Epithelial cell of alveolus of lung (primary cell): Measurements from ENCODE around the gene OSCAR. TPM values are rescaled to one million over a fixed set of nuclear protein-coding genes. Genes with fewer than 3 reads are reported as not detected.

Source experiments
- total RNA-seq: library from RNA; depleted of rRNA; stranded (reverse); fragments of >200 nt; gene quantifications from 2 replicates; pipeline ENCODE4 v1.2.1, GENCODE V29; 2015

The OSCAR gene, protein sequence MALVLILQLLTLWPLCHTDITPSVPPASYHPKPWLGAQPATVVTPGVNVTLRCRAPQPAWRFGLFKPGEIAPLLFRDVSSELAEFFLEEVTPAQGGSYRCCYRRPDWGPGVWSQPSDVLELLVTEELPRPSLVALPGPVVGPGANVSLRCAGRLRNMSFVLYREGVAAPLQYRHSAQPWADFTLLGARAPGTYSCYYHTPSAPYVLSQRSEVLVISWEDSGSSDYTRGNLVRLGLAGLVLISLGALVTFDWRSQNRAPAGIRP
- 1.0 TPM in 1 of 2 replicates, not detected in the other for total RNA-seq

DNA sequence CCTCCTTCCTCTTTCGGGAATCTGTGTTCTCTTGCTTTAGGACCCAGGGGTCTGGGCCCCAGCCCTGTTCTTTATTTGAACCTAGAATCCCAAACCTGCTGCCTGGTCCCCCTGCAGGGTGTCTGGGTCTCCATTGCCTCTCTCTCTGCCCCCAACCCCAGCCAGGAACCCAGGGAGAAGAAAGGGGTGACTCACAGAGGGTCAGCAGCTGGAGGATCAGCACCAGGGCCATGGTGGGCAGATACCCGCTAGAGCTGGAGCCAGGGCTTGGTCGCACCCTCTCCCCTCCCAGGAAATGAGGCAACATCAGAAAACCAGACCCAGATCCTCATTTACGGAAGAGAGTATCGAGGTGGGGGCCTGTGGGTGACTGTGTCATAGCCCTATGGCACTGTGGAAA is at the start of gene OSCAR:
Gene OSCAR, minus strand, starts transcription at position 243 of the 400 bp plus-strand sequence. Its CDS starts 11 bp downstream, at position 232.

DNA sequence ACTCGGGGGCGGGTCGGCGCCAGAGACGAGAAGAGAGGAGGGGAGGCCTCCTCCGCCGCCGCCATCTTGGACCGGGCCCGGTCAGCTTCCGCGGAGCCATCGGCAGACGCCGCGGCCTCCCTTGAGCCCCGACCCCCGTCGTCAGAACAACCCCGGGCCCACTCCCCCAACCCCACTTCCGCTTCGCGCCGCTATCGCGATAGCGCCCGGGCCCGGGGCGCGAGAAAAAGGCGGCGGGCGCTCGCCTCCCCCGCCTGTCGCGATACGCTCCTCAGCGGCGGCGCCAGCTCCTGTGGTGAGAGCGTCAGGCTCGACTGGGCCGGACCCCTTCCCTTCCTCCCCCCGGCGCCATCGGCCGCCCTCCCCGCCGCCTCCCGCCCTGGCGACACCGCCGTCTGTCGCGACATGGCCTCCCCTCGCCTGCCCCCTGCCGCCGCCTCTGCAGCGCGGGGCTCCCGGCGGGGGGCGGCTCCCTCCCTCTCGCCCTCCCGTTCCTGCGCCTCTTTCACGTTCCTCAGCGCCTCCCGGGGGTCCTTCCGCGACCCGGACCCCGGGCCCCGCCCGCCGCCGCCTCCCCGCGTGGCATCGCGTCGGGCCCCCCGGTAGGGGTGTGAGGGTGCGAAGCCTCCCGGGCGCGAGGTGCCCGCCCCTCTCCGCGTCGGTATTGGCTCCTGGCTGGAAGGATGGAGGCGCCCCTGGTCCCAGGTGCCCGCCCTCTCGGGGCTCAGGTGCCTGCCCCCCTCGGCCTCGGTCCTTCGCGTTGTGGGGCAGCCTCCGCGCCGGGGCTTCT is 37.3 kb upstream of the OSCAR start, which contains the start of gene CNOT3:
Gene CNOT3, plus strand, starts transcription at position 64 of the 790 bp plus-strand sequence. CDS start 5,217 bp downstream, outside the sequence.

GRCh38 chr19:54115109-54116063 is 14.8 kb upstream of the OSCAR start, which contains the start of the genes PRPF31 and TFPT:
Gene PRPF31, plus strand, starts transcription at chr19:54115754. Its CDS starts 2,525 bp downstream, at chr19:54118279.
Gene TFPT, minus strand, starts transcription at chr19:54115657. Its CDS starts 388 bp downstream, at chr19:54115269.

GRCh38 chr19:54102421-54103169 is 2.0 kb upstream of the OSCAR start, which contains the start of gene NDUFA3:
Gene NDUFA3, plus strand, starts transcription at chr19:54102855. Its CDS starts 24 bp downstream, at chr19:54102879.

DNA sequence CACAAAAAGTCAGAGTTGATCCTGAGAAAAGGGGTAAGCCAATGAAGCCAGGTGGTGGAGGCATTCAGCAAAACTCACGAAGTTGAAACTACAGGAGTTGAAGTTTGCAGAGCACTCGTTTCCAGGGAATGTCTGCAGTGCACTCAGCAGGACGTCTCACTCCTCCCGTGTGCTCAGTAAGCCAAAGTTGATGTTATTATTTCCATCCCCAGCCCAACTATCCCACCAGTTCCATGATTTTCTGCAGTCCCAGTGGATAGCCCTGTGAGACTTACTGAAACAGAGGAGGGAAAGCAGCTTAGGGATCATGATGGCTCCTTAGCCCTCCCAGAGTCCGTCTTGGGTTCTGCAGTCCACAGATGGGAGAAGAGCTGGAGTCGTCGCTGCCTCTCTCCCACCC is 19.6 kb downstream of the OSCAR start, which contains the start of gene TARM1:
Gene TARM1, minus strand, starts transcription at position 334 of the 400 bp plus-strand sequence. Its CDS starts 25 bp downstream, at position 309.

GRCh38 chr19:54063350-54064116 is 37.1 kb downstream of the OSCAR start, which contains the start of gene VSTM1:
Gene VSTM1, minus strand, starts transcription at chr19:54063897. Its CDS starts 120 bp downstream, at chr19:54063777.

Other genes with a start within 250 kb of the OSCAR start
- gene MYADM, start 232.9 kb downstream of the OSCAR start, total RNA-seq: 46.7 and 102 TPM in 2 replicates
- under 0.01 TPM in 1 of 2 replicates, not detected in the other for gene PRKCG, start 218.6 kb downstream of the OSCAR start, total RNA-seq
- gene CACNG7, start 191.5 kb downstream of the OSCAR start, total RNA-seq: 4.7 and 8.8 TPM in 2 replicates
- gene CACNG8, start 137.9 kb downstream of the OSCAR start, total RNA-seq: 0.52 and 0.56 TPM in 2 replicates
- gene CACNG6, start 109.2 kb downstream of the OSCAR start, total RNA-seq: 3.6 and 6.7 TPM in 2 replicates
- gene VSTM1, start 36.9 kb downstream of the OSCAR start, total RNA-seq: not detected in 2 replicates
- gene TARM1, start 19.4 kb downstream of the OSCAR start, total RNA-seq: not detected in 2 replicates
- 47.6 and 138 TPM in 2 replicates for gene NDUFA3, start 2.1 kb upstream of the OSCAR start, total RNA-seq
- 21.6 and 33.9 TPM in 2 replicates for gene TFPT, start 14.9 kb upstream of the OSCAR start, total RNA-seq
- 72.5 and 75.6 TPM in 2 replicates for gene PRPF31, start 15.0 kb upstream of the OSCAR start, total RNA-seq
- 15.9 and 29.4 TPM in 2 replicates for gene CNOT3, start 37.0 kb upstream of the OSCAR start, total RNA-seq
- 7.8 and 8.5 TPM in 2 replicates for gene LENG1, start 58.9 kb upstream of the OSCAR start, total RNA-seq
- gene TMC4, start 72.4 kb upstream of the OSCAR start, total RNA-seq: 3.9 TPM in 1 of 2 replicates, not detected in the other
- 139 and 146 TPM in 2 replicates for gene MBOAT7, start 88.8 kb upstream of the OSCAR start, total RNA-seq
- gene TSEN34, start 90.5 kb upstream of the OSCAR start, total RNA-seq: 112 and 138 TPM in 2 replicates
- gene RPS9, start 100.1 kb upstream of the OSCAR start, total RNA-seq: 2,860 and 3,258 TPM in 2 replicates
- gene LILRB3, start 122.2 kb upstream of the OSCAR start, total RNA-seq: not detected in 2 replicates
- gene LILRA6, start 142.0 kb upstream of the OSCAR start, total RNA-seq: not detected in 2 replicates
- not detected in 2 replicates for gene LILRB5, start 156.5 kb upstream of the OSCAR start, total RNA-seq
- gene LILRB2, start 180.3 kb upstream of the OSCAR start, total RNA-seq: not detected in 2 replicates
- not detected in 2 replicates for gene LILRA5, start 212.4 kb upstream of the OSCAR start, total RNA-seq
- gene LILRA4, start 238.4 kb upstream of the OSCAR start, total RNA-seq: not detected in 2 replicates